ENCODE measurements around the gene SPATA6.

Gene SPATA6

GRCh38 chr1:48266576-48266975, 205.4 kb downstream of the SPATA6 start:
- no peak for TF ChIP-seq POLR2A (IDR thresholded peaks at IDR 0.05; ENCODE audit: low read depth, low read length)
- no peak for FAIRE-seq
- no peak for DNase-seq (ENCODE audit: insufficient read length, low spot score)

- no peak for FAIRE-seq
- no peak for DNase-seq (ENCODE audit: insufficient read length, low spot score)
- TF ChIP-seq POLR2A (IDR thresholded peaks at IDR 0.05; ENCODE audit: low read depth, low read length), result no peak
Observed at GRCh38 chr1:48263041-48263440, 209.0 kb downstream of the SPATA6 start.

- FAIRE-seq (no peak), DNase-seq (ENCODE audit: insufficient read length, low spot score) (no peak)
- no peak for TF ChIP-seq POLR2A (IDR thresholded peaks at IDR 0.05; ENCODE audit: low read depth, low read length)
Observed at GRCh38 chr1:48261881-48262400, 210.1 kb downstream of the SPATA6 start.

- no peak for TF ChIP-seq POLR2A (IDR thresholded peaks at IDR 0.05; ENCODE audit: low read depth, low read length)
- FAIRE-seq (no peak), DNase-seq (ENCODE audit: insufficient read length, low spot score) (no peak)
Observed at GRCh38 chr1:48258106-48258505, 213.9 kb downstream of the SPATA6 start.

GRCh38 chr1:48254254-48254653, 217.8 kb downstream of the SPATA6 start:
- no peak for TF ChIP-seq POLR2A (IDR thresholded peaks at IDR 0.05; ENCODE audit: low read depth, low read length)
- no peak for FAIRE-seq

GRCh38 chr1:48251821-48252220, 220.2 kb downstream of the SPATA6 start:
- DNase-seq (ENCODE audit: insufficient read length, low spot score), result no peak
- FAIRE-seq, result no peak
- TF ChIP-seq POLR2A (IDR thresholded peaks at IDR 0.05; ENCODE audit: low read depth, low read length), result no peak

More at GRCh38 chr1:48254254-48254653, 217.8 kb downstream of the SPATA6 start:
- no peak for DNase-seq (ENCODE audit: insufficient read length, low spot score)

- FAIRE-seq (no peak), DNase-seq (ENCODE audit: insufficient read length, low spot score) (no peak)
Observed at GRCh38 chr1:48251323-48251722, 220.7 kb downstream of the SPATA6 start.

GRCh38 chr1:48250572-48250971, 221.4 kb downstream of the SPATA6 start:
- TF ChIP-seq POLR2A (IDR thresholded peaks at IDR 0.05; ENCODE audit: low read depth, low read length), result no peak
- FAIRE-seq (no peak), DNase-seq (ENCODE audit: insufficient read length, low spot score) (no peak)

More at GRCh38 chr1:48251323-48251722, 220.7 kb downstream of the SPATA6 start:
- TF ChIP-seq POLR2A (IDR thresholded peaks at IDR 0.05; ENCODE audit: low read depth, low read length), result no peak

GRCh38 chr1:48249868-48250267, 222.1 kb downstream of the SPATA6 start:
- FAIRE-seq (no peak), DNase-seq (ENCODE audit: insufficient read length, low spot score) (no peak)
- TF ChIP-seq POLR2A (IDR thresholded peaks at IDR 0.05; ENCODE audit: low read depth, low read length), result no peak

GRCh38 chr1:48248356-48248755, 223.6 kb downstream of the SPATA6 start:
- DNase-seq (ENCODE audit: insufficient read length, low spot score) (no peak), FAIRE-seq (no peak)
- no peak for TF ChIP-seq POLR2A (IDR thresholded peaks at IDR 0.05; ENCODE audit: low read depth, low read length)

- no peak for TF ChIP-seq POLR2A (IDR thresholded peaks at IDR 0.05; ENCODE audit: low read depth, low read length)
- no peak for DNase-seq (ENCODE audit: insufficient read length, low spot score)
- FAIRE-seq, result no peak
Observed at GRCh38 chr1:48246727-48247126, 225.3 kb downstream of the SPATA6 start.
